ENCODE results near the gene DPP6. TPM values are rescaled to one million over a fixed set of nuclear protein-coding genes. Genes with fewer than 3 reads are reported as not detected.

Gene DPP6
- total RNA-seq, 1 experiment from 2014 or later, result not detected

- no peaks in the 10 kb centered on the region for H3F3A ChIP-seq (ENCODE audit: low read length, unreplicated experiment)
- ATAC-seq (no peak), DNase-seq (no peak)
- no peaks in the 10 kb centered on the region for H3K9me3 ChIP-seq (ENCODE audit: low read length)
- no peak overlapping the region for H3K27ac ChIP-seq (ENCODE audit: low read length)
- H2AFZ ChIP-seq (ENCODE audit: low read length), result no peak overlapping the region
- TF ChIP-seq EZH2phosphoT487 (IDR thresholded peaks at IDR 0.05; ENCODE audit: borderline replicate concordance, low read length) (no peak), CTCF (conservative IDR thresholded peaks at IDR 0.05; ENCODE audit: low read depth, low read length) (no peak)
- BruUV-seq (replicated peaks), result no TSS peak
- no peak overlapping the region for H3K4me2 ChIP-seq (ENCODE audit: low read length)
- H3K27me3 ChIP-seq (ENCODE audit: low read length), result no peaks in the 10 kb centered on the region
- no peaks in the 10 kb centered on the region for H3K79me2 ChIP-seq (ENCODE audit: low read length)
- H3K9me2 ChIP-seq (replicated peaks; ENCODE audit: low read length), result no peaks in the 10 kb centered on the region
- no peaks in the 10 kb centered on the region for H3K4me1 ChIP-seq (ENCODE audit: insufficient read depth, low read length)
- H3K36me3 ChIP-seq (ENCODE audit: low read depth, low read length), result no peaks in the 10 kb centered on the region
- no peak overlapping the region for H3K9ac ChIP-seq (ENCODE audit: low read length)
- CTCF ChIA-PET, result no interaction called here
- POLR2A ChIA-PET (ENCODE audit: unreplicated experiment), result no interaction called here
- no peak overlapping the region for H3K4me3 ChIP-seq (ENCODE audit: low read length)
- intact Hi-C loops (cut with micrococcal nuclease), result no loop called here
- H4K20me1 ChIP-seq (ENCODE audit: low read length), result no peaks in the 10 kb centered on the region
These were observed 428.6 kb downstream of the DPP6 start for GRCh38 chr7:154480817-154481216.

- no peaks in the 10 kb centered on the region for H3K27me3 ChIP-seq (ENCODE audit: low read length)
- TF ChIP-seq CTCF (conservative IDR thresholded peaks at IDR 0.05; ENCODE audit: low read depth, low read length) (no peak), EZH2 (IDR thresholded peaks at IDR 0.05; ENCODE audit: low read length, unreplicated experiment) (no peak), EZH2phosphoT487 (IDR thresholded peaks at IDR 0.05; ENCODE audit: borderline replicate concordance, low read length) (no peak)
- no peaks in the 10 kb centered on the region for H3K79me2 ChIP-seq (ENCODE audit: low read length)
- H4K20me1 ChIP-seq (ENCODE audit: low read length), result no peaks in the 10 kb centered on the region
- ChIA-PET CTCF (no interaction called here), POLR2A (ENCODE audit: unreplicated experiment) (no interaction called here)
- ATAC-seq (no peak), DNase-seq (no peak)
- no peaks in the 10 kb centered on the region for H3K9me2 ChIP-seq (replicated peaks; ENCODE audit: low read length)
- no peaks in the 10 kb centered on the region for H3K4me1 ChIP-seq (ENCODE audit: insufficient read depth, low read length)
- no peaks in the 10 kb centered on the region for H3K36me3 ChIP-seq (ENCODE audit: low read depth, low read length)
- H3K9me3 ChIP-seq (ENCODE audit: low read length), result no peaks in the 10 kb centered on the region
- H2AFZ ChIP-seq (ENCODE audit: low read length), result no peak overlapping the region
- no peaks in the 10 kb centered on the region for H3F3A ChIP-seq (ENCODE audit: low read length, unreplicated experiment)
- H3K9ac ChIP-seq (ENCODE audit: low read length), result no peak overlapping the region
- intact Hi-C loops (cut with micrococcal nuclease), result no loop called here
- no peak overlapping the region for H3K27ac ChIP-seq (ENCODE audit: low read length)
- H3K4me3 ChIP-seq (ENCODE audit: low read length), result no peak overlapping the region
- no peak overlapping the region for H3K4me2 ChIP-seq (ENCODE audit: low read length)
- no TSS peak for BruUV-seq (replicated peaks)
These were observed 430.7 kb downstream of the DPP6 start for GRCh38 chr7:154482863-154483262.

GRCh38 chr7:154484406-154484805, 432.2 kb downstream of the DPP6 start:
- H3K4me1 ChIP-seq (ENCODE audit: insufficient read depth, low read length), result no peaks in the 10 kb centered on the region
- H3K9me3 ChIP-seq (ENCODE audit: low read length), result no peaks in the 10 kb centered on the region
- ATAC-seq (no peak), DNase-seq (no peak)
- no peaks in the 10 kb centered on the region for H3F3A ChIP-seq (ENCODE audit: low read length, unreplicated experiment)
- H3K36me3 ChIP-seq (ENCODE audit: low read depth, low read length), result no peaks in the 10 kb centered on the region
- no peaks in the 10 kb centered on the region for H3K27me3 ChIP-seq (ENCODE audit: low read length)
- no peak overlapping the region for H2AFZ ChIP-seq (ENCODE audit: low read length)
- H3K9me2 ChIP-seq (replicated peaks; ENCODE audit: low read length), result no peaks in the 10 kb centered on the region
- no peaks in the 10 kb centered on the region for H3K79me2 ChIP-seq (ENCODE audit: low read length)
- POLR2A ChIA-PET (ENCODE audit: unreplicated experiment), result no interaction called here
- no peak overlapping the region for H3K9ac ChIP-seq (ENCODE audit: low read length)
- BruUV-seq (replicated peaks), result no TSS peak
- no peak overlapping the region for H3K27ac ChIP-seq (ENCODE audit: low read length)
- CTCF ChIA-PET, result no interaction called here
- intact Hi-C loops (cut with micrococcal nuclease), result no loop called here
- H3K4me3 ChIP-seq (ENCODE audit: low read length), result no peak overlapping the region
- no peaks in the 10 kb centered on the region for H4K20me1 ChIP-seq (ENCODE audit: low read length)
- no peak for TF ChIP-seq EZH2 (IDR thresholded peaks at IDR 0.05; ENCODE audit: low read length, unreplicated experiment)
- TF ChIP-seq CTCF (conservative IDR thresholded peaks at IDR 0.05; ENCODE audit: low read depth, low read length), result no peak
- TF ChIP-seq EZH2phosphoT487 (IDR thresholded peaks at IDR 0.05; ENCODE audit: borderline replicate concordance, low read length), result no peak
- H3K4me2 ChIP-seq (ENCODE audit: low read length), result no peak overlapping the region
